WERI-Rb-1 (cell line): ENCODE data around the gene GGTA1.

ENCODE experiments used
- DNase-seq: peaks from one replicate; pipeline ENCODE4 v3.0.0-alpha.2; 2020
- H3K27ac ChIP-seq: fragments of 250-450 bp; sonication (Bioruptor Pico); 2 replicates; pipeline ENCODE4 v1.5.1; 2020; ENCODE audit warnings: mild to moderate bottlenecking, moderate library complexity
- H3K27me3 ChIP-seq: fragments of 250-450 bp; sonication (Bioruptor Pico); 2 replicates; pipeline ENCODE4 v1.5.1; 2021; ENCODE audit warnings: mild to moderate bottlenecking, low read depth, moderate library complexity; ENCODE audit not compliant: insufficient read depth, severe bottlenecking
- H3K36me3 ChIP-seq: fragments of 250-450 bp; sonication (Bioruptor Pico); 2 replicates; pipeline ENCODE4 v1.5.1; 2020; ENCODE audit warnings: mild to moderate bottlenecking, moderate library complexity
- H3K4me3 ChIP-seq: 2 replicates; pipeline ENCODE4 v1.5.1; 2011; ENCODE audit warnings: low read depth, mild to moderate bottlenecking, control low read depth, low read length
- H3K9me3 ChIP-seq: fragments of 250-450 bp; sonication (Bioruptor Pico); 2 replicates; pipeline ENCODE4 v1.5.1; 2021; ENCODE audit warnings: mild to moderate bottlenecking, moderate library complexity; ENCODE audit not compliant: severe bottlenecking
- CTCF ChIP-seq: IDR thresholded peaks from 2 replicates; pipeline ENCODE4 v1.5.1; 2011; ENCODE audit warnings: low read depth, mild to moderate bottlenecking, control low read depth, inconsistent platforms, low read length

Gene GGTA1

GRCh38 chr9:121541256-121541655 is 41.6 kb upstream of the GGTA1 start:
- H3K4me3 ChIP-seq: no peak overlapping the region

GRCh38 chr9:121538221-121538620 is 38.6 kb upstream of the GGTA1 start:
- DNase-seq: peak; percentile 48

More at GRCh38 chr9:121541256-121541655, 41.6 kb upstream of the GGTA1 start:
- H3K27ac ChIP-seq: no peak overlapping the region
- no peaks in the 10 kb centered on the region for H3K27me3 ChIP-seq
- no peaks in the 10 kb centered on the region for H3K36me3 ChIP-seq
- no peak for TF ChIP-seq CTCF
- no peaks in the 10 kb centered on the region for H3K9me3 ChIP-seq
- DNase-seq: no peak

GRCh38 chr9:121537283-121537682 is 37.6 kb upstream of the GGTA1 start:
- no peak overlapping the region for H3K4me3 ChIP-seq
- H3K27me3 ChIP-seq: no peaks in the 10 kb centered on the region
- no peak overlapping the region for H3K27ac ChIP-seq
- H3K36me3 ChIP-seq: no peaks in the 10 kb centered on the region
- no peak for TF ChIP-seq CTCF
- no peaks in the 10 kb centered on the region for H3K9me3 ChIP-seq
- no peak for DNase-seq

More at GRCh38 chr9:121538221-121538620, 38.6 kb upstream of the GGTA1 start:
- Histone ChIP-seq H3K36me3 (no peaks in the 10 kb centered on the region), H3K27me3 (no peaks in the 10 kb centered on the region), H3K27ac (no peak overlapping the region), H3K9me3 (no peaks in the 10 kb centered on the region), H3K4me3 (no peak overlapping the region)
- peak; percentile 60 for TF ChIP-seq CTCF

- no peak overlapping the region for H3K4me3 ChIP-seq
- DNase-seq: no peak
- no peaks in the 10 kb centered on the region for H3K36me3 ChIP-seq
- H3K27ac ChIP-seq: no peak overlapping the region
- no peaks in the 10 kb centered on the region for H3K9me3 ChIP-seq
- TF ChIP-seq CTCF: no peak
- no peaks in the 10 kb centered on the region for H3K27me3 ChIP-seq
These were observed 33.2 kb upstream of the GGTA1 start for GRCh38 chr9:121532881-121533280.

GRCh38 chr9:121529237-121529987 is 29.8 kb upstream of the GGTA1 start:
- H3K9me3 ChIP-seq: no peaks in the 10 kb centered on the region
- no peak for TF ChIP-seq CTCF
- H3K4me3 ChIP-seq: no peak overlapping the region
- no peak for DNase-seq
- H3K27ac ChIP-seq: no peak overlapping the region
- H3K36me3 ChIP-seq: no peaks in the 10 kb centered on the region
- no peaks in the 10 kb centered on the region for H3K27me3 ChIP-seq

- no peak for DNase-seq
- no peaks in the 10 kb centered on the region for H3K27me3 ChIP-seq
These were observed 29.0 kb upstream of the GGTA1 start for GRCh38 chr9:121528642-121529041.

More at GRCh38 chr9:121528642-121529041, 29.0 kb upstream of the GGTA1 start:
- no peak overlapping the region for H3K27ac ChIP-seq
- H3K9me3 ChIP-seq: no peaks in the 10 kb centered on the region
- no peak for TF ChIP-seq CTCF
- H3K4me3 ChIP-seq: no peak overlapping the region
- H3K36me3 ChIP-seq: no peaks in the 10 kb centered on the region
